Heart right ventricle (tissue), 16 donors: ENCODE data around the gene BCL2. TPM values are rescaled to one million over a fixed set of nuclear protein-coding genes. Genes with fewer than 3 reads are reported as not detected.

Source experiments
- ATAC-seq, 8 donors: fragments of 200-7000 bp; cut with Tn5 transposase; one replicate each; pipeline ENCODE4 v1.9.1; 2020; ENCODE audit warnings: mild to moderate bottlenecking in 8 of 8, moderate library complexity in 8 of 8, moderate number of reproducible peaks in 1 of 8
- DNase-seq, 2 donors: peaks; one replicate each; pipeline ENCODE4 v3.0.0-alpha.2; 2020
- H3K27ac ChIP-seq, 10 donors: fragments of 200-600 bp; sonication (generic) in 2 of 10; one replicate each; pipeline versions ENCODE4 v1.5.0 to v1.8.0; 2020 to 2022; ENCODE audit warnings: mild to moderate bottlenecking in 3 of 10
- H3K27me3 ChIP-seq, 7 donors: fragments of 200-600 bp; one replicate each; pipeline ENCODE4 v1.8.0; 2021 to 2022; ENCODE audit warnings: mild to moderate bottlenecking in 2 of 7
- H3K36me3 ChIP-seq, 9 donors: fragments of 200-600 bp; sonication (generic) in 1 of 9; one replicate each; pipeline versions ENCODE4 v1.5.0 to v1.8.0; 2020 to 2022; ENCODE audit warnings: mild to moderate bottlenecking in 2 of 9
- H3K4me1 ChIP-seq, 9 donors: fragments of 200-600 bp; sonication (generic) in 1 of 9; one replicate each; pipeline versions ENCODE4 v1.5.0 to v1.8.0; 2020 to 2022; ENCODE audit warnings: mild to moderate bottlenecking in 4 of 9
- H3K4me3 ChIP-seq, 10 donors: fragments of 200-600 bp; sonication (generic) in 2 of 10; one replicate each; pipeline versions ENCODE4 v1.5.0 to v1.8.0; 2020 to 2022; ENCODE audit warnings: mild to moderate bottlenecking in 7 of 10, moderate library complexity in 2 of 10
- H3K9me3 ChIP-seq, 11 donors: fragments of 200-600 bp in 10 of 11; sonication (generic) in 2 of 11; one replicate each; pipeline versions ENCODE4 v1.5.0 to v1.8.0; 2013 to 2022; ENCODE audit warnings: mild to moderate bottlenecking in 2 of 11, control low read depth in 1 of 11, moderate library complexity in 1 of 11
- CTCF ChIP-seq, 9 donors: fragments of 200-600 bp; sonication (generic) in 2 of 9; IDR thresholded peaks; one replicate each; pipeline versions ENCODE4 v1.5.0 to v1.8.0; 2021 to 2022; ENCODE audit warnings: antibody characterized with exemption in 9 of 9, mild to moderate bottlenecking in 5 of 9, moderate library complexity in 1 of 9
- WGBS, 2 donors: extraction: QIAGEN DNeasy Blood & Tissue Kit; methylation state at CpG; one replicate each; pipeline ENCODE4 v1.1.7; 2013; ENCODE audit warnings: inconsistent platforms in 1 of 2; 5-methylcytosine and 5-hydroxymethylcytosine counted together
- intact Hi-C, 10 donors: fragments of 100-400 bp; cut with DNase I; formaldehyde crosslinking; loops; one replicate each; pipeline versions ENCODE4 v1.11.1 to v1.14.2; 2022
- polyA plus RNA-seq, 2 donors: library from polyadenylated mRNA; stranded (reverse); fragments of 200-250 nt; gene quantifications; one replicate each; pipeline ENCODE4 v1.2.3, GENCODE V29; 2013
- total RNA-seq, 10 donors: library from RNA; stranded (reverse); fragmentation: NEBNext Ultra II Directional in 3 of 10; extraction: Animal tissue kit (Norgen Biotek cat#: 25700) in 3 of 10; gene quantifications; one replicate each; pipeline versions ENCODE4 v1.2.1 to v1.2.4, GENCODE V29; 2021 to 2023
- donor health status: Arrhythmogenic right ventricular cardiomyopathy.
- donor health status: ischemic (EF 13 %, LVEDD 7.1; RV severe dilation, severe dysfunction).
- donor health status: healthy with polysubstance abuse.
- donor health status: DM: no; HTN: yes; CAD: no.
- donor health status: DM: no; HTN: no; CAD: no.
- donor health status: ischemic (EF 25% LVEDD 6.9; RV normal size, moderate dysfunction).
- donor health status: ischemic (EF 25% LVEDD 5.7; RV mildly dilated, moderate dysfunction).
- donor health status: healthy.
- donor health status: DM: yes; HTN: yes; CAD: no.
- donor health status: Ischemic cardiomyopathy.
- donor health status: ischemic (EF 35%, LVEDD 5.7; RV mildly dilated, moderate dysfunction).
- donor health status: nonischemic (EF 11% LVEDD 7.7; RV severe dilation, severe dysfunction).
- donor health status: DM: yes; HTN: yes; CAD: no.
- donor health status: PGD.
- donor health status: ischemic (EF 29% LVEDD 5.4; RV normal size, mild dysfunction).
- donor health status: nonischemic (EF 23%, LVEDD 6.1; RV moderate dilation, normal function).

The BCL2 gene
- total and polyA plus RNA-seq, 12 donors, result 1.5 to 23.1 (median 9.6) TPM

GRCh38 chr18:63177259-63177658, 142.3 kb downstream of the BCL2 start:
- Histone ChIP-seq H3K27me3 (no peaks in the 10 kb centered on the region), H3K4me1 (peaks cover 4 to 63% (median 26%) of the 10 kb centered on the region in 9 donors), H3K36me3 (no peaks in the 10 kb centered on the region), H3K9me3 (no peaks in the 10 kb centered on the region), H3K27ac (peak overlapping the region in 2 of 10 donors; percentile 79 to 85), H3K4me3 (no peak overlapping the region)
- ATAC-seq (no peak), DNase-seq (no peak)
- TF ChIP-seq CTCF (IDR thresholded peaks at IDR 0.05), result no peak
- 73 to 84% methylated on average over 6 of the region's 6 CpGs for WGBS, 2 donors
- intact Hi-C loops, result loop anchor here in 2 of 10 donors (5.0 kb wide), 2 partner anchors 50 to 140 kb away; partner anchors contain the start of gene BCL2 (in 1 of the 2)

GRCh38 chr18:63175264-63175663, 144.3 kb downstream of the BCL2 start:
- Histone ChIP-seq H3K4me3 (no peak overlapping the region), H3K36me3 (no peaks in the 10 kb centered on the region), H3K9me3 (no peaks in the 10 kb centered on the region), H3K27me3 (no peaks in the 10 kb centered on the region), H3K4me1 (peaks cover 0 to 51% (median 20%) of the 10 kb centered on the region in 9 donors), H3K27ac (no peak overlapping the region)
- no peak for ATAC-seq
- TF ChIP-seq CTCF (IDR thresholded peaks at IDR 0.05), result no peak
- DNase-seq, result no peak
- WGBS, 2 donors, result 93 to 94% methylated on average over 2 of the region's 2 CpGs
- intact Hi-C loops, result loop anchor here in 2 of 10 donors (5.0 kb wide), 2 partner anchors 52 to 142 kb away; partner anchors contain the start of gene BCL2 (in 1 of the 2)

- Histone ChIP-seq H3K9me3 (no peaks in the 10 kb centered on the region), H3K27ac (no peak overlapping the region), H3K36me3 (no peaks in the 10 kb centered on the region), H3K27me3 (no peaks in the 10 kb centered on the region), H3K4me3 (no peak overlapping the region), H3K4me1 (peaks cover 0 to 40% (median 13%) of the 10 kb centered on the region in 9 donors)
- intact Hi-C loops, result no loop called here
- ATAC-seq, result no peak
- TF ChIP-seq CTCF (IDR thresholded peaks at IDR 0.05), result no peak
- no peak for DNase-seq
- WGBS, 2 donors, result 94 to 99% methylated on average over 2 of the region's 2 CpGs
These were observed 145.6 kb downstream of the BCL2 start for GRCh38 chr18:63173983-63174382.

- ATAC-seq (no peak), DNase-seq (no peak)
- TF ChIP-seq CTCF (IDR thresholded peaks at IDR 0.05), result no peak
- H3K9me3 ChIP-seq, result no peaks in the 10 kb centered on the region
- no peak overlapping the region for H3K4me3 ChIP-seq
- H3K27me3 ChIP-seq, result no peaks in the 10 kb centered on the region
- H3K36me3 ChIP-seq, result no peaks in the 10 kb centered on the region
- WGBS, 2 donors, result 97 to 98% methylated on average over 5 of the region's 5 CpGs
- H3K27ac ChIP-seq, result no peak overlapping the region
- intact Hi-C loops, result no loop called here
- peaks cover 0 to 10% (median 0%) of the 10 kb centered on the region in 9 donors for H3K4me1 ChIP-seq
These were observed 149.7 kb downstream of the BCL2 start for GRCh38 chr18:63169853-63170252.
